Spinal cord (tissue), 10 donors: ENCODE results near the gene DNAL4. TPM values are rescaled to one million over a fixed set of nuclear protein-coding genes. Genes with fewer than 3 reads are reported as not detected.

Experiments used
- DNase-seq, 6 donors: peaks; one replicate each; pipeline versions ENCODE4 v3.0.0 to v3.0.0-alpha.2; 2013 to 2015; ENCODE audit warnings: low spot score in 6 of 6, low read depth in 4 of 6
- H3K27ac ChIP-seq: one replicate; pipeline ENCODE4 v1.5.1; 2013; ENCODE audit warnings: low read depth, low read length, control low read depth
- H3K27me3 ChIP-seq: one replicate; pipeline ENCODE4 v1.6.1; 2013; ENCODE audit warnings: low read length; ENCODE audit not compliant: control insufficient read depth, insufficient read depth
- H3K36me3 ChIP-seq: one replicate; pipeline ENCODE4 v1.6.1; 2013; ENCODE audit warnings: low read length; ENCODE audit not compliant: control insufficient read depth, insufficient read depth
- H3K4me1 ChIP-seq: one replicate; pipeline ENCODE4 v1.6.1; 2013; ENCODE audit warnings: low read length; ENCODE audit not compliant: control insufficient read depth, insufficient read depth
- H3K4me3 ChIP-seq: one replicate; pipeline ENCODE4 v1.5.1; 2013; ENCODE audit warnings: low read depth, low read length, control low read depth
- H3K9me3 ChIP-seq: one replicate; pipeline ENCODE4 v1.6.1; 2013; ENCODE audit warnings: low read length; ENCODE audit not compliant: control insufficient read depth, insufficient read depth
- WGBS: methylation state at CpG from one replicate; pipeline ENCODE4 v1.1.5; 2013; ENCODE audit warnings: missing lambda C conversion rate; ENCODE audit not compliant: insufficient coverage; 5-methylcytosine and 5-hydroxymethylcytosine counted together
- polyA plus RNA-seq, 2 donors: library from polyadenylated mRNA; unstranded; fragments of 120-200 nt; gene quantifications; one replicate each; pipeline ENCODE4 v1.2.1, GENCODE V29; 2013; ENCODE audit not compliant: insufficient read length in 2 of 2
- total RNA-seq, 2 donors: library from RNA; depleted of rRNA in 1 of 2; stranded (reverse); fragments of 120-200 nt in 1 of 2; fragments of >200 nt in 1 of 2; gene quantifications; one replicate each; pipeline versions ENCODE4 v1.2.3 to v1.2.4, GENCODE V29; 2013 to 2014
- donor health status: healthy.

DNAL4 gene
- total and polyA plus RNA-seq, 4 donors, result 9.0 to 31.0 (median 21.6) TPM

- WGBS, result 87% methylated on average over 14 of the region's 14 CpGs
- peaks cover 71% of the 10 kb centered on the region for H3K36me3 ChIP-seq
These were observed 43.8 kb downstream of the DNAL4 start for GRCh38 chr22:38750104-38750503.

GRCh38 chr22:38748487-38749136 is 45.3 kb downstream of the DNAL4 start:
- Histone ChIP-seq H3K27me3 (no peaks in the 10 kb centered on the region), H3K27ac (no peak overlapping the region), H3K4me3 (no peak overlapping the region), H3K36me3 (peaks cover 86% of the 10 kb centered on the region), H3K9me3 (no peaks in the 10 kb centered on the region), H3K4me1 (peaks cover 8% of the 10 kb centered on the region)
- DNase-seq, result no peak
- 73% methylated on average over 12 of the region's 14 CpGs for WGBS

More at GRCh38 chr22:38750104-38750503, 43.8 kb downstream of the DNAL4 start:
- peaks cover 19% of the 10 kb centered on the region for H3K4me1 ChIP-seq
- DNase-seq, result no peak
- no peak overlapping the region for H3K4me3 ChIP-seq
- H3K27me3 ChIP-seq, result no peaks in the 10 kb centered on the region
- H3K27ac ChIP-seq, result no peak overlapping the region
- no peaks in the 10 kb centered on the region for H3K9me3 ChIP-seq

GRCh38 chr22:38745676-38746460 is 48.1 kb downstream of the DNAL4 start:
- H3K27ac ChIP-seq, result no peak overlapping the region
- no peaks in the 10 kb centered on the region for H3K27me3 ChIP-seq
- WGBS, result 90% methylated on average over 11 of the region's 14 CpGs

GRCh38 chr22:38744981-38745380 is 49.0 kb downstream of the DNAL4 start:
- Histone ChIP-seq H3K36me3 (peaks cover 94% of the 10 kb centered on the region), H3K4me1 (peaks cover 9% of the 10 kb centered on the region), H3K9me3 (no peaks in the 10 kb centered on the region), H3K27me3 (no peaks in the 10 kb centered on the region), H3K27ac (no peak overlapping the region), H3K4me3 (no peak overlapping the region)
- whole genome bisulfite sequencing, result 85% methylated on average over 5 of the region's 6 CpGs
- DNase-seq, result no peak

More at GRCh38 chr22:38745676-38746460, 48.1 kb downstream of the DNAL4 start:
- Histone ChIP-seq H3K4me1 (peaks cover 3% of the 10 kb centered on the region), H3K36me3 (peaks cover 94% of the 10 kb centered on the region), H3K9me3 (no peaks in the 10 kb centered on the region), H3K4me3 (no peak overlapping the region)
- DNase-seq, result no peak

GRCh38 chr22:38742176-38742942 is 51.6 kb downstream of the DNAL4 start:
- H3K36me3 ChIP-seq, result peaks cover 95% of the 10 kb centered on the region
- 91% methylated on average over 25 of the region's 25 CpGs for WGBS
- H3K27ac ChIP-seq, result no peak overlapping the region
- no peak for DNase-seq
- H3K4me3 ChIP-seq, result no peak overlapping the region
- peaks cover 9% of the 10 kb centered on the region for H3K4me1 ChIP-seq
- no peaks in the 10 kb centered on the region for H3K9me3 ChIP-seq
- H3K27me3 ChIP-seq, result no peaks in the 10 kb centered on the region

GRCh38 chr22:38741576-38741975 is 52.4 kb downstream of the DNAL4 start:
- H3K4me1 ChIP-seq, result peaks cover 9% of the 10 kb centered on the region
- no peak overlapping the region for H3K27ac ChIP-seq
- no peaks in the 10 kb centered on the region for H3K27me3 ChIP-seq
- no peak for DNase-seq
- no peaks in the 10 kb centered on the region for H3K9me3 ChIP-seq
- H3K4me3 ChIP-seq, result no peak overlapping the region
- WGBS, result 98% methylated on average over 8 of the region's 10 CpGs
- peaks cover 100% of the 10 kb centered on the region for H3K36me3 ChIP-seq

- H3K9me3 ChIP-seq, result no peaks in the 10 kb centered on the region
- peaks cover 100% of the 10 kb centered on the region for H3K36me3 ChIP-seq
- peaks cover 9% of the 10 kb centered on the region for H3K4me1 ChIP-seq
- H3K27ac ChIP-seq, result no peak overlapping the region
- no peak overlapping the region for H3K4me3 ChIP-seq
- H3K27me3 ChIP-seq, result no peaks in the 10 kb centered on the region
- WGBS, result 92% methylated on average over 8 of the region's 9 CpGs
- no peak for DNase-seq
These were observed 52.8 kb downstream of the DNAL4 start for GRCh38 chr22:38741166-38741565.

- Histone ChIP-seq H3K4me3 (no peak overlapping the region), H3K9me3 (no peaks in the 10 kb centered on the region), H3K27ac (no peak overlapping the region), H3K36me3 (peaks cover 100% of the 10 kb centered on the region), H3K4me1 (peaks cover 9% of the 10 kb centered on the region), H3K27me3 (no peaks in the 10 kb centered on the region)
- 66% methylated on average over 3 of the region's 8 CpGs for WGBS
- no peak for DNase-seq
These were observed 53.2 kb downstream of the DNAL4 start for GRCh38 chr22:38740754-38741153.

GRCh38 chr22:38740116-38740723 is 53.7 kb downstream of the DNAL4 start:
- H3K27ac ChIP-seq, result no peak overlapping the region
- H3K9me3 ChIP-seq, result no peaks in the 10 kb centered on the region
- H3K36me3 ChIP-seq, result peaks cover 100% of the 10 kb centered on the region
- WGBS, result 76% methylated on average over 14 of the region's 15 CpGs
- DNase-seq, result no peak
- H3K4me3 ChIP-seq, result no peak overlapping the region
- no peaks in the 10 kb centered on the region for H3K27me3 ChIP-seq
- H3K4me1 ChIP-seq, result peaks cover 9% of the 10 kb centered on the region
